RWPE2 (cell line): ENCODE results near the gene ZBTB7C.

Experiments used
- ATAC-seq: fragments of 200-7000 bp; cut with Tn5 transposase; 3 replicates; pipeline ENCODE4 v1.9.1; 2021; ENCODE audit warnings: low read depth
- DNase-seq: peaks from one replicate; pipeline ENCODE4 v3.0.0-alpha.2; 2020; ENCODE audit warnings: low spot score
- H3K27ac ChIP-seq: fragments of 450-650 bp; 2 replicates; pipeline ENCODE4 v1.5.1; 2017; ENCODE audit warnings: mild to moderate bottlenecking; ENCODE audit not compliant: poor library complexity, severe bottlenecking
- H3K27me3 ChIP-seq: fragments of 250-450 bp; sonication (Bioruptor Pico); 2 replicates; pipeline ENCODE4 v1.5.1; 2021; ENCODE audit warnings: mild to moderate bottlenecking, moderate library complexity; ENCODE audit not compliant: insufficient read depth, poor library complexity, severe bottlenecking
- H3K36me3 ChIP-seq: fragments of 250-450 bp; sonication (Bioruptor Pico); 2 replicates; pipeline ENCODE4 v1.5.1; 2020; ENCODE audit warnings: low read depth, mild to moderate bottlenecking, moderate library complexity
- H3K4me1 ChIP-seq: fragments of 250-450 bp; sonication (Bioruptor Pico); 2 replicates; pipeline ENCODE4 v1.5.1; 2021; ENCODE audit warnings: mild to moderate bottlenecking, moderate library complexity; ENCODE audit not compliant: insufficient read depth, poor library complexity, severe bottlenecking
- H3K4me3 ChIP-seq: fragments of 250-450 bp; sonication (Bioruptor Pico); 2 replicates; pipeline ENCODE4 v1.5.1; 2021; ENCODE audit warnings: mild to moderate bottlenecking, moderate library complexity; ENCODE audit not compliant: severe bottlenecking
- H3K9me3 ChIP-seq: fragments of 250-450 bp; sonication (Bioruptor Pico); 2 replicates; pipeline ENCODE4 v1.5.1; 2021; ENCODE audit warnings: mild to moderate bottlenecking, moderate library complexity; ENCODE audit not compliant: severe bottlenecking
- TF ChIP-seq, protein P1 (sequence below): fragments of 450-650 bp; IDR thresholded peaks from one replicate; pipeline ENCODE4 v1.5.1; 2017; ENCODE audit warnings: mild to moderate bottlenecking, moderate library complexity; ENCODE audit not compliant: poor library complexity, severe bottlenecking

Gene ZBTB7C

DNA sequence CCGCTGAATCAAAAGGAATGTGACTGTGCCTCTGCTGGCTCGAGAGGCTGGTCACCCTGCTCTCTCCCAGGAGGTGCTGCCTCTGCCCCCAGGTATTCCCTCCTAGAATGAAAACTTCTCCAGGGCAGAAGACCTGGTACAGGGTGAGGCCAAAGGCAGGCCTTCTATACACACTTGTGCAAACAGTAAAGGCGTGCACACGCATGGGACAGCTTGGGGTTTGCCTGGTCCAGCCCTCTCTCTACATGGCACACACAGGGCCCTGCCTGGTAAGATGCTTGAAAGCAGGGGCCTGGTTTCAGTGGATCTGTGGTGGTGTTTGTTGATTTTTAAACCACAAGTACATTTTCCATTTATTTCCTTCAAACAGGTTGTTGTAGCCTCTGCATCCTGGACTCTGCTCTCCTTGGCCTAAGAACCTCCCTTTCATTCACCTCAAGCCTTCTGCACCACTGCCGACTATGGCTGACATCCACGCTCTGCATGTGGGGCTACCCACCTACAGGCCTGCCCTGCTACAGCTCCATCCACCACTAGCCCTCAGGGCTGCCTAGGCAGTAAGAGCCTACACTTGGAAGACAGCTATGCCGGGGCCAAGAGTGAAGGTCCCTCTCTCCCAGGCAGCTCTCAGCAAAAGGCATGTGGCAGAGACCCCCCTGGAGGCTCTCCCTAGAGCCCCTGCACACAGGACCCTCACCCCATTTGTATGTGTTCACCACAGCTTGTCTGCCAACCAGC lies 190.7 kb downstream of the ZBTB7C start:
- Histone ChIP-seq H3K9me3 (no peaks in the 10 kb centered on the region), H3K27me3 (no peaks in the 10 kb centered on the region), H3K4me1 (peaks cover 8% of the 10 kb centered on the region), H3K27ac (no peak overlapping the region), H3K4me3 (no peak overlapping the region), H3K36me3 (no peaks in the 10 kb centered on the region)
- TF ChIP-seq, protein P1, sequence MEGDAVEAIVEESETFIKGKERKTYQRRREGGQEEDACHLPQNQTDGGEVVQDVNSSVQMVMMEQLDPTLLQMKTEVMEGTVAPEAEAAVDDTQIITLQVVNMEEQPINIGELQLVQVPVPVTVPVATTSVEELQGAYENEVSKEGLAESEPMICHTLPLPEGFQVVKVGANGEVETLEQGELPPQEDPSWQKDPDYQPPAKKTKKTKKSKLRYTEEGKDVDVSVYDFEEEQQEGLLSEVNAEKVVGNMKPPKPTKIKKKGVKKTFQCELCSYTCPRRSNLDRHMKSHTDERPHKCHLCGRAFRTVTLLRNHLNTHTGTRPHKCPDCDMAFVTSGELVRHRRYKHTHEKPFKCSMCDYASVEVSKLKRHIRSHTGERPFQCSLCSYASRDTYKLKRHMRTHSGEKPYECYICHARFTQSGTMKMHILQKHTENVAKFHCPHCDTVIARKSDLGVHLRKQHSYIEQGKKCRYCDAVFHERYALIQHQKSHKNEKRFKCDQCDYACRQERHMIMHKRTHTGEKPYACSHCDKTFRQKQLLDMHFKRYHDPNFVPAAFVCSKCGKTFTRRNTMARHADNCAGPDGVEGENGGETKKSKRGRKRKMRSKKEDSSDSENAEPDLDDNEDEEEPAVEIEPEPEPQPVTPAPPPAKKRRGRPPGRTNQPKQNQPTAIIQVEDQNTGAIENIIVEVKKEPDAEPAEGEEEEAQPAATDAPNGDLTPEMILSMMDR, result no peak
- ATAC-seq (no peak), DNase-seq (no peak)

DNA sequence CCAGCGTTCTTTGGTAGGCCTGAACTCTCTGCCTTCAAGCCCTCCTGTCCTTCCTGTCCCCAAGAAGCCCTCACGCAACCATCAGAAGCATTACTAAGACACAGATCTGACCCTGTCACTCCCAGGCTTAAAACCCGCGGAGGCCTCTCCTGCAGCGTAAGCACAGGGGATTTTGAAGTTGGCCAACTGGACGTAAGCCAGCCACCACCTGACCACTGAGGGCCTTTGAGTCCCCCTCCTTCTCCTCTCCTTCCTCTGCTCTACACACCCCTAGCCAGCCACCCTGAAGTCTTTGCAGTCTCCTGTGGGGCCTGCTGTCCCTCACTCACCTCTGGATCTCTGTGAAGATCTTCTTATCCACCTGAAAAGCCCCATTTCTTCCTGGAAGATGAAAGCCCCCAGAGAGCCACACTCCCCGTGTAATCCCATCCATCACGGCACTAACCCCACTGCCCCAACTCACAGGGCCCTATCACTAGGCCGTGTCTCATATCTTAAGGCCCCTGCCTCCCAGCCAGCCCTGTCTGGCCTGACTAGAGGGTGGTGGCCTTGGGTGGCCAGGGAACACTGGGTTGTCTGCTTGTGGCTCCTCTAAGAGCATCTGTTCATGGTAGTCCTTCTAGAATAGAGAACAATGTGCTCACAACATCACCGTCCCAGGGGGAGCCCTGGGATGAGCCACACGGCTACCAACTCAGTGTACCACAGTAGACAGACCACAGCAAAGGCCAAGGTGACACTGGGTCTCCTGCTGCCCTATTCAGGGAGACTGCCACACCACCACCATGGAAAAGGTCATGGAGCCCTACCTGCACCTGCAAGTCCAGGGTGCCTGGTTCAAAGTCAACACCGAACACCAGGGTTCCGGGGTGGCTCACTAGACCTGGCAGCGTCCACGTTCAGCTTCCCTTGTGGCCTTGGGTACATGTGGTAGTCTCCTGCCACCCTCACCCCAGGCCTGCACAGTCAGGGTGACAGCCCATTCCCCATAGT lies 191.6 kb downstream of the ZBTB7C start:
- Histone ChIP-seq H3K27me3 (no peaks in the 10 kb centered on the region), H3K27ac (no peak overlapping the region), H3K9me3 (no peaks in the 10 kb centered on the region), H3K4me3 (no peak overlapping the region), H3K4me1 (peaks cover 7% of the 10 kb centered on the region), H3K36me3 (no peaks in the 10 kb centered on the region)
- TF ChIP-seq, protein P1, result no peak
- DNase-seq (no peak), ATAC-seq (no peak)

DNA sequence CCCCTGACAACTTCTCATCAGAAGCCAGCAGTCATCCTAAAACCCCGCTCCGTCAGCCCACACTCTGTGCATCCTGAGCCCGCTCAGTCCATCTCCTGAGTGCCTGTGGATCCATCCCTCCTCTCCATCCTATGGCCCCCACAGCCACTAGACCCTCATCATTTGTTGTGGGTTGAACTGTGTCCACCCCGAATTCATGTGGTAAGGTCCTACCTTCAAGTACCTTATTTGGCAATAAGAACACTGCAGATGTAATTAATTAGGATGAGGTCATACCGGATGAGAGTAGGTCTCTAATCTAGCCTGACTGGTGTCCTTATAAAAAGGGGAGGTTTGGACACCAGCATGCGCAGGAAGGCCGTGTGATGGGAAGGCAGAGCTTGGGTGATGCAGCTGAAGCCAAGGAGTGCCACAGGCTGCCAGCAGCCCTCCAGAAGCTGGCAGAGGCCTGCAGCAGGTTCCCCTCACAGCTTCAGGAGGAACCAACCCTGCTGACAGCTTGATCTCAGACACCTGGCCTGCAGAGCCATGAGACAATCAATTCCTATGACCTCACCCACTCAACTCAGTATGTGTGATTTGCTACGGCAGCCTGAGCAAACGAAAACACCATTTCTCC lies 192.4 kb downstream of the ZBTB7C start:
- H3K36me3 ChIP-seq, result no peaks in the 10 kb centered on the region
- no peak overlapping the region for H3K4me3 ChIP-seq
- ATAC-seq, result no peak
- DNase-seq, result no peak
- TF ChIP-seq, protein P1, result no peak
- no peaks in the 10 kb centered on the region for H3K27me3 ChIP-seq
- no peaks in the 10 kb centered on the region for H3K4me1 ChIP-seq
- no peak overlapping the region for H3K27ac ChIP-seq
- no peaks in the 10 kb centered on the region for H3K9me3 ChIP-seq

DNA sequence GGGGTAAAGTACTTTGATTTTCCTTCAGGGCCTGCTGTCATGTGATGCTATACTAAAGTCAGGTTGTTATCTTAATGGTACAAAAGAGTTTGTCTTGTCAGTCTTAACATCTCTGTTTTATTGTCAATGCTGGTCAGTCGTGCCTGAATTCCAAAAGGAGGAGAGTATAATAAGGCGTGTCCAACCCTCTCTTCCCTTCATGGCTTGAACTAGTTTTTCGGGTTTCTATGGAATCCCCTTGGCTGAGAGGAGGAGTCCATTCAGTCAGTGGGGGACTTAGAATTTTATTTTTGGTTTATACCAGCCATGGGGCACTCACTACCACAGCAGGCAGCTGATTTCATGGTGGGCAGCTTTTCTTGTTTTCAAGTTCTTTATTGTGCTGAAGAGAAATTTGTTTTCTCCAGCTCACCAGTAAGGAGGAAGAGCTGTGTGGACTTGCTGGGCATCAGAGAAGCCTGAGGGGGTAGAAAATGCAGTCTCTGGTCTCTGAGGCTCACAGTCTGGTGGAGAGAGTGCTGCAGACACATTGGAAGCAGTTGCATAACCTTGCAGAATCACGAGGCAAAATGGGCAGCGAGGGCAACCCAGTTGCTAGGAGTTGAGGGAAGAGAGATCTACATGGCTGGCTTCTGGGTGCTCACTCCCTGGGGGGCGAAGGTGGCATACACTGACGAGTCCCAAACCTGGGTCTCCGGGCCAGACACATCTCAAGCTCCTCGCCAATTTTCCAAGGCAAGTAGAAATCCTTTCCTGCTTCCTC lies 193.1 kb downstream of the ZBTB7C start:
- Histone ChIP-seq H3K4me1 (no peaks in the 10 kb centered on the region), H3K9me3 (no peaks in the 10 kb centered on the region), H3K36me3 (no peaks in the 10 kb centered on the region), H3K27ac (no peak overlapping the region), H3K27me3 (no peaks in the 10 kb centered on the region), H3K4me3 (no peak overlapping the region)
- DNase-seq (no peak), ATAC-seq (no peak)
- TF ChIP-seq, protein P1, result no peak
